ENCODE measurements around the gene SAMD8.
"Not testable (repeated sequence)": the region's sequence is repeated elsewhere in the genome, so short reads cannot be mapped to it uniquely, and the experiment has no call there.

The SAMD8 gene

DNA sequence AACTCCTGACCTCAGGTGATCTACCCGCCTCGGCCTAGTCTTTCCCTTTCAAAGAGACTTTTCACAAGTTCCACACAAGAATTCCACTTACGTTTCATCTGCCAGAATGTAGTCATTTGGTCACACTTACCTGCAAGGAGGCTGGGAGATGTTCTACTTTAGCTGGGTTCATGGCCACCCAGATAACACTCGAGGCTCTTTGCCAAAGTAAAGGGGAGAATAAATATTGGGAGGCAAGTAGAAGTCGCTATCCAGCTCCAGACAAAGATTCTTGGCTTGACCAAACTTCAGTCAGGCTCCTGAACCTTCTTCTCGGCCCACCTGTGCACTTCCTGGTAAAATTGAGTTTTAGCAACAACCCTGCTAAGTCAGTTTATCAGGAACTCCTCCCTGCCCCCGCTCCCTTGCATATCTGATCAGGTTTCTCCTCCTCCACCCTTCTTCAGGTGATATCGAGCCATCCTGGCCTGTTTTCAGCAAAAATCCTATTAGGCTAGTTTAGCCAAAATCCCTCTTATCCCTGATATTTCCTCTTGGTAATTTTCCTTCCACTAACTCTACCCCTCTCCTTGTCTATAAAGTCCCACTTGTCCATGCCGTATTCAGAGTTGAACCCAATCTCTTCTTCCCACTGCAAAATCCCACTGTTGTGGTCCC lies 25.1 kb upstream of the SAMD8 start:
- no peak for DNase-seq

GRCh38 chr10:75088640-75089039 lies 22.8 kb upstream of the SAMD8 start:
- no peak for DNase-seq

DNA sequence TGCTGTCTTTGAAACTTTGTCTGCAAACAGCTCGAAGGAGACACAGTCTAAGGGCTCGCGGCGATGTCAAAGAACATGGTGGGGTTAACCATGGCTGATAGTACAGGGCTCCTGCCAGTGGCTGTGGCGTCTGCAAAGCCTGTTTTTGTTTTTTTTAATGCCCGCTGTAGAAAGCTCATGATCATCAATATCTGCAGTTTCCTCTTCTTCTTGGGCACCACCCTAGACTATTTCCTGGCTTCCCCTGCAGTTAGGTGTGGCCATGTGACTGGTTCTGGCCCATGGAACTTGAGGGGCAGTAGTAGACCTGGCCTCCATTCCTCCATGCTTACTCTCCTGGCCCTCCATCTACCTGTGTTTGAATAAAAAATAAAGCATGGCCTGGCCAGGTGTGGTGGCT lies 21.8 kb upstream of the SAMD8 start:
- no peak for DNase-seq

GRCh38 chr10:75091146-75091545 lies 20.3 kb upstream of the SAMD8 start:
- no peak for DNase-seq

GRCh38 chr10:75094465-75094864 lies 17.0 kb upstream of the SAMD8 start:
- no peak for DNase-seq

- no peak for DNase-seq
Observed at GRCh38 chr10:75095631-75096030, 15.8 kb upstream of the SAMD8 start.

GRCh38 chr10:75096749-75097148 lies 14.7 kb upstream of the SAMD8 start:
- DNase-seq: no peak

GRCh38 chr10:75097666-75098285 lies 13.7 kb upstream of the SAMD8 start:
- DNase-seq: no peak

DNA sequence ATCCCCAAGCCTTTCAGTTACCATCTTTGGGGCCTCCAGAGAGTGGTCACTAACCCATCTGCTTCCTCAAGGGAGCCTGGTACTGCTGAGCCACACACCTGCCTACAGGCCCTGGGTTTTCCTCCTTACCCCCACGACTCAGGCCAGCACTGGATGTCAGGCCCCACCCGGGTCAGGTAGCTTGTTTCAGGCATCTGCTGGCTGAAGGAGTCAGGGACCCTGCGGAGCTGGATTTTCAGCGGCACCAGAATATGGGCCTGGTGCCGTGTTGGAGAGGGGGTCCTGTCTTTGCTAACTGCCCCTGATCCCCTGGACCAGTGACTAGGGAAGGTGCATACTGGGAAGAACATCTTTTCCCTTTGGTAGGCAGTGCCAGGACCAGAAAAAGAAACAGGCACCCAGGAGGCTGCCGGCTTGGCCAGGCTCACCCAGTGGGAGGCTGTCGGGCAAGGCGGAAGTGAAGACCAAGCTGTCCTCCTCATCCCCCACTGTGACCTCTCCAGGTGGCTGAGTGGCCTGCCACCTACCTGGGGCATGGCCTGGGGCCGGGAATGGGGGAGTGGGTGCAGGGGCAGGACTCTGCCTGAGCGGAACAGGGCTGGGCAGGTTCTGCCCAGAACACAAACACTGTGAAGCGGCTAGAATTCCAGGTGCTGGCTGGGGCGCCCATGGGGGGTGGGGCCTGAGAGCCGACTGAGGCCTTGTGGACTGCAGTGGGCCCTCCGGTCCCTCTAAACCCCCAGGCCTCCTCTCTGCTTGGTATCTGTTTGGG lies 12.4 kb upstream of the SAMD8 start:
- DNase-seq: no peak

GRCh38 chr10:75099952-75100763 lies 11.3 kb upstream of the SAMD8 start:
- peak; percentile 79 for DNase-seq

DNA sequence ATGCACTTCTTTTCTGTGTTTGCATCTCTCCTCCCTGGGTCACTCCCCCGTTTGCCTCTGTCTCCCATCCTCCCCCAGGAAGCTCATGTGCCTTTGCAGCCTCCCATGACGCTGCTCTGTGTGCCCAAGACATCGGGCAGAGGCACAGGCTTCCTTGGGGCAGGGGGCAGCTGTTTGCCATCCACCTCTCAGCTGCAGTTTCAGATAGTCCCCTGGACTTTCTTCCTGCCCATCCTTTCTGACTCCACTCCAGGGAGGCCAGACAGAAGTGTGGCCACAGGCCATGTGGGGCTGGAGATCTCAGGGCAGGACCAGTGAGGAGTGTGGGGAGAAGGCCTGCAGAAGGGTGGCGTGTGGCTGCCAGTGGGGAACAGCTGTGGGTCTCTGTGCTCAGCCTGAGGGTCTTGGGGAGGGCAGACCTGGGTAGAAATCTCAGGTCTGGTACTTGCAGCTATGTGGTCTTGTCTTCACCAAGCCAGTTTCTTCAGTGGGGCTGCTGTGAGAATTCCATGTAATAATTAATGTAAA lies 10.6 kb upstream of the SAMD8 start:
- DNase-seq: no peak

- no peak for DNase-seq
Observed at GRCh38 chr10:75101416-75102251, 9.8 kb upstream of the SAMD8 start.

DNA sequence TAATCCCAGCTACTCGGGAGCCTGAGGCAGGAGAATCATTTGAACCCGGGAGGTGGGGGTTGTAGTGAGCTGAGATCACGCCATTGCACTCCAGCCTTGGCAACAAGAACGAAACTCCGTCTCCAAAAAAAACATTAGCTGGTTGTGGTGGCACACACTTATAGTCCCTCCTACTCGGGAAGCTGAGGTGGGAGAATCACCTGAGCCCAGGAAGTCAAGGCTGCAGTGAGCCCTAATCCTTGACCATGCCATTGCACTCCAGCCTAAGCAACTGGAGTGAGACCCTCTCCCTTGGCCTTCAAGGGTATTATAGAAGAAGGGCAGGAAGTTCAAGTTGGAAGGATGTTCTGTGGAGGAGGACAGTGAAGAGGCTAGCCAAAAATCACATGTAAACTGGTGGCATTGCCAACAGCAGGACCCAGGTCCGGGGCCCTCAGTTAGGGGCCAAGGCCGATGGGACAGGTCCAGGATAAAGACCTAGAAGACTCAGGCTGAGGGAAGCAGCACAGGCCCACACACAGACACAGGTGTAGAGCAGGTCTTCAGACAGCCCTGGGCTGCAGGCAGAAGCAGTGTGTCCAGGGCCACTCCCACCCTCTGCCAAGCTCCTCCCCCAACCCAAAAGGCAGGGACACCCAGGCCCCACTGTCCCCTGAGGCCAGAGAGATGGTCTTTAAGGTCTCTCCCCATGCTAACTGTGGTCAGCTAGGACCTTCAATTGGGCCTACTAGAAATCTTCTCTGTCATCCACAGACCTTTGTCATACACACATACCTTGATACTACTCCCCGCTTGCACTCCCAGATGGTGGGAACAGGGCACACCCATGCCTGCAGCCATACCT lies 8.4 kb upstream of the SAMD8 start:
- no peak for DNase-seq

DNA sequence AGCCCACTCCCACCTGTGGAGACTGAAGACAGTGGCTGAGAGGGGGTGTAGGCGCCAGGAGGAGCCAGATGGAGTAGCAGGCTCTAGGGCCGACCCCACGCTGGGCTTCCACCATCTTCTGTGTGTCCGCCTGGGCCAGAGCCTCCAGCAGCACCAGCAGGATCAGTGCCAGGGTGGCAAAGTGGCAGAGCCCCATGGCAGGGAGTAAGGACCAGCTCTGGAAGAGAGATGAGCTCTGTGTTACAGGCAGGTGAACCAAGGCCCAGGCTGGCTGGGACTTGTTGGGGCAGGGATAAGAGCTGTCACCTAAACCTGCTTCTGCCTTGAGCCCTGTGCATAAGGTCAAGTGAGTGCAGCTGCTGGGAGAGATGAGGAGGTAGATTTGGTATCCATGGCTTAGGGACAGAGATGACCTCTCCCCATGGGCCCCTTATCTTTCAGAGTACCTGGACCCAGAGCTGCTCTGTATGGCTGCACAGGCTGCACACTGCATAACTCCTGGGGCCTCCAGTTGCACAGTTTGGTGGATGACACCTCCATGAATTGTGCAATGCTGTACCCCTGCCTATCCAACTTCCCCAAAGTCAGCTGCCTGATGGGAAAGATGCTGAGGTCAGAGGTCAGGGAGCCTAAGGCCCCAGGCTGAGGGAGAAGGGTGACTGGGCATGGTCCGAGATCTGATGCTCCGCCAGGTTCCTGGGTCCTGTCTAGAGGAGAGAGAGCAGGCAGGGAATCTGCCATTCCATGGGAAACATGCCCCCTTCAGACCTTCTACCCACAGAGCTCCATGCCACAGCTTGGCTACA lies 7.4 kb upstream of the SAMD8 start:
- DNase-seq: no peak

DNA sequence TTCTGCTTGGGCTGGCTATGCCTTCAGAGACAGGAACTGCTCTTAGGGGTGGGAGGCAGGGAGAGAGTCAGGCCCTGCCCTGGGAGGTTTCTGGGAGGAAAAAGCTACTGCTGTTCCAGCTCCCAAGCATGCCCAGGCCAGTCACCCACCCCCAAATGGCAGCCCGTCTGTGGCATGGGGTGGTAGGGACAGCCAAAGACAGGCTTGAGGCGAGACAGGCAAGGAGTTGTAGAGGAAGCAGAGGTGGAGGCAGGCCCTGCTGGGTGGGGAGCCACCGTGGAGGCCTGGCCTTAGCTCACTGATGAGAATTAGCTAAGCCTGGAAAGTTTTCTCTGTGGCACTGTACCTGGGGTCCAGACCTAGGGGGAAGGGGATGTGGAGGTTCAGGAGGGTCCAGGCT lies 6.6 kb upstream of the SAMD8 start:
- no peak for DNase-seq

GRCh38 chr10:75105576-75106197 lies 5.8 kb upstream of the SAMD8 start:
- DNase-seq: no peak

GRCh38 chr10:75106242-75106641 lies 5.2 kb upstream of the SAMD8 start:
- no peak for DNase-seq

DNA sequence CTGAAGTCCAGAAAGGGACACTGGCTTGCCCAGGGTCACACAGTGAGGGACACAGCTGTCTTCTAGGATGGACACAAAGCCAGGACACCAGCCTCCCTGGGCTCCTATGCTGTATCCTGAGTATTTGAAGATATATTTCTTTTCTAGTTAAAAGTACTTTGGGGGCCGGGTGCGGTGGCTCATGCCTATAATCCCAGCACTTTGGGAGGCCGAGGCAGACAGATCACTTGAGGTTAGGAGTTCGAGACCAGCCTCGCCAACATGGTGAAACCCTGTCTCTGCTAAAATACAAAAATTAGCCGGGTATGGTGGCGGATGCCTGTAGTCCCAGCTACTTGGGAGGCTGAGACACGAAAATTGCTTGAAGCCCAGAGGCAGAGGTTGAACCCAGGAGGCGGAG lies 4.6 kb upstream of the SAMD8 start:
- not testable (repeated sequence) for DNase-seq
